GM21515 (cell line): ENCODE data around the gene RALGPS1.

Source experiments
- ATAC-seq: cut with Tn5 transposase; IDR thresholded peaks from one replicate; pipeline ENCODE4 v1.9.1; 2021; ENCODE audit not compliant: unreplicated experiment

Gene RALGPS1

DNA sequence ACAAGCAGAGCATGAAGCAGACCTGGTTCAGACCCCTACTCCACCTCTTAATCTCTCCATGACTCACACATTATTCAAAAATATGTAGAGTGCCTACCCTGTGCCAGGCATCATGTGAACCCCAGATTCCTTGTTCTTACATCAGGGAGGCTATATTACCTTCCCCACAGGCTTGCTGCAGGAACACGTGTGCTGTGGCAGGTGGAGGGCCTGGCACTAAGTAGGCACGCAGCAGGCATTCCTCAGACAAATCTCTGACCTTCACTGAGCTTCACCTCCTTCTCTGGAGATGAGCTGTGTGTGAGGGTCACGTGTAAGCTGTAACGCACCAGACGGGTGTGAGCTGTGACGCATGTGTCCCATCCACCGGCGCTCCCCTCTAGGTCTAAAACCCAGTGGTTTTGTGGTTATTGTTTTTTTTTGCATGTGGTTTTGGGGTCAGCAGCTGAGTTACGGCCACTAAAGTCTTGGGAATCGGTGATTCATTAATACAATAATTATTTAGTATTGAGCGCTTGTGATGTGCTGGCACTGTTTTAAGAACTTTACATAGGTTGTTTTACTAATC, 177.5 kb downstream of the RALGPS1 start:
- ATAC-seq = no peak

DNA sequence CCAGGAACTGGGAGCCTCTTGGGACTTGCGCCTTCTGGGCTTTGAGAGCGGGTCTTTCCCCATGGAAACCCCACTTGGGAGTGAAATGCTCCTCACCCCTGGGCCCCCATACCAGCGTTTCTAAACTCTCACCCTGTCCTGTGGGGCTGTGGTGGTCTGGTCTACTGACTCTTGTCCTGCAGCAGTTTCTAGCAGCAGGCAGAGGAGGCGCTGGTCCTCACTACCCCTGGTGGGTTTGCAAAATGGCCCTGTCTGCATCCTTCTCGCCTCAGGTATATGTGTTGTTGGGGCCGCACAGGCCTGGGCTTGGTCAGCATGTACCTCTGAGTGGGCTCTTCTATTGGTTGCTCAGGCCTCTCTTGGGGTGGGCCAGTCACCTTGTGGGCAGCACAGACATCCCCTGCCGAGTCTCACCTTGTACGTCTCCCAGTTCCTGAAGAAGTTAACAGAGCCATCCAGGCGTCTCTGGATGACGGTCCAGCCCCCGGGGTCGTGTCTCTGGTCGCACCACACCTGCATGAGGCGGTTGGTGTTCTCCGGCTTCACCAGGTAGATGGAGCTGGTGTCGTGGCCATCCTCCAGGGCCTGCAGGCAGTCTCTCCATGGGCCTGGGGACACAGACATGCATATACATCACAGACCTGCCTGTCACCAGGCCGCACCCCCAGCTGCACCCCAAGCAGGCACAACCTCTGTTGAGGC, 178.9 kb downstream of the RALGPS1 start:
- ATAC-seq = no peak

DNA sequence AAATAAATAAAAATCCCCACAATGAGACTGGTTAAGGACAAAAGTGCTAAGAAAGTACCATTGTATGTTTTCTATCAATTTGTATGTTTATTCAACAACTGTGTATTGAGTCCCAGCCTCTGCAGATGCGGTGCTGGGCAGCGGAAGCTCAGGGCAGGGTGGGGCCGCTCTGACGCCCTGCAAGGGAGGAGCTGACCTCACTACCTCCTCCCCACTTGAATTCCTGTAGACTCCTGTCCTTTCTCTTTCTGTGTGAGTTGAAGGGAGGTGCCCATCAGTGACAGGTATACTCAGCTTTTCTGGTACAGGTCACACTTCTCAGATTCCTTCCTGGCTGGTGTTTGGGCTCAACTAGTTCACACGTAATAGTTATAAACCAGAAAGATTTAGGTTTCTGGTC, 180.8 kb downstream of the RALGPS1 start:
- no peak for ATAC-seq

DNA sequence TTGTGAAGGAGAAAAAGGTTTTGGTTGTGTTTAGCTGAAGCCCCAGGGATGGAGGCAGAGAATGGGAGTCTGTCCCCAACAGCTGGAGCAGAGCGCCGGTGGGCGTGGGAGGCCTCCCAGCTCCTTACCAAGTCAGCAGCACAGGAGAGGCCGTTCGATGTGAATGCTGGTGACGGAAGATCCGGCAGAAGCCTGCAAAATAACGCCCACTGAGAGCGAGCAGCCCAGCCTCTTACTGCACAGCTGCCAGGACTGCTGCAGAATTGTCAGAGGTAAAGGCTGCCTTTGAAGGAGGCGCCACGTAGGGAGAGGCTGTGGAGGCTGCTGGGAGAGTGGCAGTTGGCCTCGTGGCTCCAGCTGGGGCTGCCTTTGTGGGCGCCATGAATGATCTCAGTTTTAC, 181.6 kb downstream of the RALGPS1 start:
- no peak for ATAC-seq

DNA sequence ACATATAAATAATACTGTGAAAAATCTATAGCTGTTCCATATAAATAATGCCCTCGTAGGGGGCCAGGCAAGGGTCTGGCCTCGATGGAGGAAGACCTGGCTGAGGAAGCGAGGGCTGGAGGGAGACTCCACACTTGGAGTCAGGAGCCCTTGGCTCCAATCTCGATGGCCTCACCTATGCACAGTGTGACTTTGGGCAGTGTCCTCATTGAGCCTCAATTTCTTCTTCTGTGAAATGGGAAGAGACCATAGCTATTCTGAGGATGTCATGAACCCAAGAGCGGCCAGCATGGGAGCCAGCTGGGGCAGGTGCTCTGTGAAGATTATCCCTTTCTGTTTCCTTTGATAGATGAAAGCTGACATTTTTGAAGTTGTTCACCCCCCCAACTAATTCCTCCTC, 183.1 kb downstream of the RALGPS1 start:
- ATAC-seq = no peak

DNA sequence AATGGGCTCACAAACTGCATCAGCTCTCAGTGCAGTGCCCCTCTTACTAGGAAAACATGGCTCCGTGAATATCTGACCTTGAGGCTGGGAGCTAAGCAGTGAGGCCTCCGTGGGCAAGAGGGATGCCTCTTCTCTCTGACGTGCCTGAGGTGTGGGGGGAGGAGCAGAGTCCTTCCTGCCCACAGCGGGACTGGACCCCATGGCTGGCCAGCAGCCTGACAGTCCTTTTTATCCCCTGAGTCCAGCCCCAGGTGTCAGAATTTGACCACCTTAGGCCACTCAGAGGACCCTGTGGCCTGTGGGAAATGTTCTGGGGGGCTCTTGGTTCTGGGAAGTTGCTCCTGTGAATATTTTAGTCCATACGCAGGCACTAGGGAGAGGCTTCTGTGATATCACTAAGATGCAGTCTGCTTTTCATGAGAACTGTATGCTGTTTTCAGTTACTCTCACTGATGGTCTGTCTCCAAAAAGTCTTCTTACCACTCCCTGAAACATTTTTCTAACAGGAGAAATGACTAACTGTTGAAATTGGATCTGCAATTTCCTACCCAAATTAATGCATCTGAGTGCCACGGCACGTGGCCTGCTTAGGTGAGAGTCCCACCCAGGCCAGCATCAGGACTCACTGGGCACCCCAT, 184.5 kb downstream of the RALGPS1 start:
- no peak for ATAC-seq

DNA sequence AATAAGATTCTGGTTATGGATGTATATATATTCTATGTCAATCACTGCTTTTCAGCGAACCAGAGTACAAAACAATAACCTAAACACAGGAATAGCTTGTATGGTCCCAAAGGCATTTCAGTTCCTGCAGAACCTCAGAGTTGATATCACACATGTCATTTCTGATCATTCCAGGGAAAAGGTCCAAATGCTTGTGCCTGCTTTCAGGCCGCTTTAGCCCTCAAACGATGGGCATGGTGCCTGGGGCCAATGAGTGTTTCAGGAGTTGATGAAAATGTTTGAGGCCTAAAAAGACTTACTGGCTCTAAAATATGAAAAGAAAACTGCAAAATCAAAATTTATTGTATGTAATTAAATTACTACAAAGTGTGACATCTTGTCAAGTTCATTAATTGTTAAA, 185.1 kb downstream of the RALGPS1 start:
- no peak for ATAC-seq

DNA sequence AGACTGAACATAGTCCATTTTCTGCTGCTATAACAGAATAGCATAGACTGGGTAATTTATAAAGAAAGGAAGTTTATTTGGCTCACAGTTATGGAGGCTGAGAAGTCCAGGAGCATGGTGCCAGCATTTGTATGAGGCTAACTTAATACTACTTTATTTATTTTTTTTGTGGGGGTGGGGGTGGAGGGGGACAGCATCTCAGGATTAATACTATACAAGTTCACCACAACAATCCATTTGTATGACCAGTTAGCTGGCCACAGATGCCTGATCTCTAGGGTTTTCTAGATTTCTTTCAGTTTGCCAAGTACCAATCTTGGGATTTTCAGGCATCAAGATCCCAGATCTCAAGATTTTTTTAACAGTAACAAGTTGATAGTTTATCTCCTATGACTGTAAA, 187.6 kb downstream of the RALGPS1 start:
- no peak for ATAC-seq

DNA sequence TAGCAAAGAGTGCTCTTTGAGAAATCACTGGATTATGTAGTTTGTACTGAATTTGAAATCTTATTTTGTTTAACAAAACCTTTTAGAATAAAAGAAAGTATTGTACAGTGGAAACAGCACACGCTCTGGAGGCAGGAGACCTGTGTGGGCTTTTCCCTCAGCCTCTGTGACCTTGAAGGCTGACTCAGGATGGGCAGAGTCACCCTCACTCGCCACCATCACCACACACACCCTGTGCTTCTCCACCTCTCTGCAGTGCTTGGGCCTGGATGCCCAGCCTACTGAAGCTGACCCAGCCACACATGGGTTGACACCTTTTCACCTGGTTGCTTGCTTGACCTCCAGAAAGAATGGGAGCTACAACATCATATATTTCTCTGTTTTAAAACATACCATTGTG, 188.2 kb downstream of the RALGPS1 start:
- ATAC-seq = no peak

DNA sequence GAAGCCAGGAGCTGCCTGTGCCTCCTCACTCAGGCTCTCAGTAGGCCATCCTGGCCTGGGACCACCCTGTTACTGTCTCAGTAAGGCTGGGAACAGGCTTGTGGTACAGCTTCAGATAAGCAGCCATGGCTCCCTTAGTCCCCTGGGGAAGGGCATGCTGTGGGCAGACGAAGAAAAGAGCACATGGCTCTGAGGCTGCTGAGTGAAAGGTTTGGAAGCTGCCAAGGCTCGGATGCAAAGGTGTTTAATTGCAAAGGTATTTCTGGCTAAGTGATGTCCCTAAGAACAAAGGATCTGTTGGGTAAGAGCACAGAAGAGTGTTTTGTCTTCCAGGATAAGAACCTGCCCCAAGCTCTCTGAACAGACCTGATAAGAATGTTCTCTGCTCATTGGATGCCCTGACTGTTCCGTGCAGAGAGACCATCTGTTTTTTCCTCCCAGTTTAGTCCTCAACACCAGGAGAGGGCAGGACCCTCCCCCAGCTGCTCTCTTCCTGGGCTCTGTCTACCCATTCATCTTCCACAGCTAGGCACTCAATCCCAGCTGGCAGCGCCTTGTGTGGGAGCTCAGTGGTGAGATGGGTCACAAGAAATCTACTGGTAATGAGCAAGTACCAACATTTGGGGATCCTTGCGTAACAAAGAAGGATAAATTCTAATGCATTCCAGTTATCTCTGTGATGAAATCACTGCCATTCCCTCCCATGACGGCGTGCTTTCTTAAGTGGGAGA, 190.2 kb downstream of the RALGPS1 start:
- ATAC-seq = no peak

DNA sequence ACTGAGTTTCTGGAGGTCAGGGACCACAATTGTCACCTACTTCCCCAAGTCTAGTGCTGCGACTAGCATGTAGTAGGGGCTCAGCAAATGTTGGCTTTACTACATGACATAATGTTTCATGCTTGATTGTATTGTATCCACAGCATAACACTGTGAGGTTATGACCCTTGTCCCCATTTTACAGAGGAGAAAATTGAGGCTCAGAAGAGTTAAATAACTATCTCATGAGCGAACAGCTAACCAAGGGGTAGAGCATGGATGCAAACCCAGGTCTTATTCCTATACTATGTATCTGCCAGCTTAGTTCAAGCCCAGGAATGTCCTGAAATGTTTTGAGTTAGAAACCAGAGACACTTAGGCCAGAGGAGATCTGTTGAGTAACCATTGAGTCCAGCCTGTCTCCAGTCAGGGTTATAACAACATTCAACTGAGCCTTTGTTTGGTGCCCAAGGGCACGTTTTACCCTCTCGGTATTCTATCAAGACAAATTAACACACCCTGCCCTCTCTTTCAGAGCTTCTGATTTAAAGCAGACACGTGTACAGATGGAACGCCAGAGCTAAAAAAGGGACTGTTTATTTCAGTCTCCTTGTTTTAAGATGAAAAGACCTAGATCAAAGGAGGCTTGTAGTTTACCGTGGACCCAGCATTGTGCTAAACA, 191.4 kb downstream of the RALGPS1 start:
- ATAC-seq = no peak

DNA sequence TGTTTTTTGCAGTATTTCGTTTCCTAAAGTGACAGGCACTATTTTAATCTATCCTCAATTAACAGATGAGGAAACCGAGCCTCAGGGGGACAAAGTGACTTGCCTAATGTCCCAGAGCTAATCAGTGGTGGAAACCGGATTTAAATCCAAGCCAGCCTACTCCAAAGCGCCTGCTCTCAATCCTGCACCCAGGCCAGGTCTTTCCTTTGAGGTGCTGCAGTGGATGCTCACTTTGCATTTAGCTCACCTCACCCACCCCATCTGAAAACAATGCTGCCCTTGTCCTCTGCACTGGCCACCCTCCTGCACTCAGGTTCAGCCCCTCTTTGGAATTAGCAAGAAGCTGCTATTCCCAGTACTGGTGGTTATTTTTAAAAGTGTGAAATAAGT, 191.9 kb downstream of the RALGPS1 start:
- no peak for ATAC-seq

DNA sequence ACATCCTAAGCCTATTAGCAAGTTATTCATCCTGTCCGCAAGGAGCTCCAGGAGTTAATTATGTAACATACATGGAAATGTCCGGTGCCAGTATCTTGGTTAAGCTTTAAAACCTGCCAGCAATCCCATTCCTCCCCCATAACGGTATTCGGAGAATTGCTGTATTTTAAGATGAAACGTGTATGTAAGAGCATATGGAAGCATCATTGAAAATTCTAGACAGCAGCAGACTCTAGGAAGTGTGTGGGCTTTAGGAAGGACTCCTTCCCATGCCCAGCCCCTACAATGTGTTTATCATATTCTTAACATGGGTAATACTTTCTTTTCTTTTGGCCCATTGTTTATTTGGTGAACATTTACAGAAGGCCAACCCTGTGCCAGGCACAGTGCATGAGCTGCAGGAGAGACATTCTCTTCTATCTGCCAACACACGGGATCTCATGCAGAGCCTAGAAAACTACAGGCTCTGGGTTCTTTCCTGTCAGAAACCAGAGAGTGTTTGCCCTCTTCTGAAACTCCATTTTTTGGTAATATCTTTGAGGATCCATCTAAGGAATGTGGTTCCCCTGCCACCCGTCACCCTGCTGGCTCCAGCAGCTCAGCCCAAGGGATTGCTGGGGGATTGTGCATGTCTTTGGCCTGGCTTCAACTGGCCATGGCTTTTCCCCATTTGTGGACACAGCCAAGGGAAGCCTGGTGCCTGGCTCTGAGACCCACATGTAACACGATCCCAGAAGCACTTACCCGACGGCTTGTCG, 192.8 kb downstream of the RALGPS1 start:
- ATAC-seq = no peak

DNA sequence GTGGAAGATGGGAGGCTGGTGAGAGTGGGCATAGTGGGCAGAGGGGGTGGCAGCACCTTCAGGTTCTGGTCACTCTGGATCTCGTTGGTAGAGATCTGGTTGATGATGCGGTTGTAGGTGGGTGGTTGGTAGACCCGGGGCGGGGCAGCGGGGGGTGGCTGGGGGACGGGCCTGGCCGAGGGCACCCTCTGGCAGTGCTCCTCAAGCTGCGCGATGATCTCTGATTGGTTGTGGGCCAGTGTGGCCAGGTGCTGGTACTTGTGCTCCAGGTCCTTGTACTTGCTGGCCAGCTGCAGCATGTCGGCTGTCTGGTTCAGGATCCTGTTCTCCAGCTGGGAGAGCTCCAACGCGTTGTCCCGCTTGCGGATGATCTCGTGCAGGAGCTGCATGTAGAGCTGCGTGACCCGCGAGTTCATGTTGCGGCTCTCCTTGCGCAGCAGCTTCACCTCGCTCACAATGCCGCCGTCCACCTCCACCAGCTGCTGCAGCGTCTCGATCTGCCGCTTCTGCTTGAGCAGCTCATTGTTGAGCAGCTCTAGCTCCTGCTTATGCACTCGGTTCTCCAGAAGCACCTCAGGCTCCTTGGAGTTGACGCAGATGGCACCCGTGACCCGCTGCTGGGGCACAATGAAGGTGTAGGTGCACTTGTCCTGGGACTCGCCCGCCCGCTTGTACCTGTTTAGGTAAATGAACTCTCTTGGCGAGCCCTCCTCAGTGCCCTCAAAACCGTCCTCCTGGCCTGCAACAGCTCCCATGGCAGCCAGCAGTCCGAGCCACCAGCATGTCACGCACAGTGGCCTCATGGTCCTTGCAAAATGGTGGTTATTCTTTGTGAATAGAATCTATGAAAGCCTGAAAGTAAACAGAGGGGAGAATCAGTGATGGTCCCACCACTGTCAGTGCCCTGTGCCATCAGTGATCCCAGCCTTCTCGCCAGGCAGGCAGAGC, 193.6 kb downstream of the RALGPS1 start:
- ATAC-seq = no peak

DNA sequence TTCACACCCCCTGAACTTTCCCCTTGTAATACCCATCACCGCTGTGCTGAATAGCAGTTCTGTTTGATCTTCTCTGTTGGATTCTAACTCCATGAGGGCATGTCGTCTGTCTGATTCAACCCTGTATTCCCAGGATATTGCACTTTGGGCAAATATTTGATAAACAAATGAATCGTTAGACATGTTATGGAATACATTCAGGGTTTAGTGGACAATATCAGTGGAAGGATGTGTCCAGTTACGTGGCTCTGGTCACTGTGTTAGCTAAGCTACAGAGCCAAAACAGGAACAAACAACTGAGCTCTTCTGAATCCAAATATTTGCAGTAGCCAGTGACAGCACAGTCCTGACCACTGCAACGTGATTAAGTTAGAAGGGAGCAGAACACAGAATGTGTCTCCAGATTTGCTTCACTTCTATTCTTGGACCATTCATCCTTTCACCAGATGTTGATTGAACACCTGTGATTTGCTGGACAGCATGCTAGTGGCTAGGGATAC, 194.7 kb downstream of the RALGPS1 start:
- ATAC-seq = no peak

DNA sequence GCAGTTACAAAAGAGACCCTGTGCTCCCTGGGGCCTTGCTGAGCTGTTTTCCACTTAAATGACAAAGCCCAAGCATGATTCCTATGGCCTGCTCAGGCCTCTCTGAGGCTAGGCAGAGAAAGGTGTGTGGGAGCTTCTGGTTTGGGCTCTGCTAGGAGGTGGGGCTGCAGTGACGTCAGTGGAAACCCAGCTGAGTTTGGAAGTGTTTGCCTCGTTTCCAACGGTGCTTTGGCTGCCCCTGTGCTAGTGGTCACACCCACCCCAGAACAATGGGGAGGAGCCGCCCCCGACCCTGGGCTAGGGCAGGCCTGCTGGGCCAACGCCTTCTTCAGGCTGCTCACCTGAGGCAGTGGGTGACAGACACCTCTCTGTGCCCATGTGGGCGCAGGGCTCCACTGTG, 197.5 kb downstream of the RALGPS1 start:
- ATAC-seq = no peak

DNA sequence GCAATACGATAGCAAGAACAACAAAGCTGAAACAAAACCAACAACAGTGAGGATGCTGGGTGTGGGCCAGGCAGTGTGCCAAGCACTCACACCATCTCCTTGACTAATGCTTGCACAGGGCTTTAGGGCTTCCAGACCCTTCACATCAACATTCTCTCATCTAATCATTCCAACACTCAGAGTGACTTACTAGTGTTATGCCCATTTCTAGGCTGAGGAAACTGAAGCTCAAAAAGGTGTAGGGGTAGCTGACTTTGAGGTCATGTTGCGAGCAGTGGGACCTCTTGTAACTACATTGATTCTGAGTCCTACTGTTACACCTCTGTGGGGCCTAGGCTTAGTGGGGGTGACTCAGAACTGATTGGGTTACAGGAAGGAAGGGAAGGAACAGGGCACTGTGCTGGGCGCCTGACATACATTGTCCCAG, 198.2 kb downstream of the RALGPS1 start:
- no peak for ATAC-seq

DNA sequence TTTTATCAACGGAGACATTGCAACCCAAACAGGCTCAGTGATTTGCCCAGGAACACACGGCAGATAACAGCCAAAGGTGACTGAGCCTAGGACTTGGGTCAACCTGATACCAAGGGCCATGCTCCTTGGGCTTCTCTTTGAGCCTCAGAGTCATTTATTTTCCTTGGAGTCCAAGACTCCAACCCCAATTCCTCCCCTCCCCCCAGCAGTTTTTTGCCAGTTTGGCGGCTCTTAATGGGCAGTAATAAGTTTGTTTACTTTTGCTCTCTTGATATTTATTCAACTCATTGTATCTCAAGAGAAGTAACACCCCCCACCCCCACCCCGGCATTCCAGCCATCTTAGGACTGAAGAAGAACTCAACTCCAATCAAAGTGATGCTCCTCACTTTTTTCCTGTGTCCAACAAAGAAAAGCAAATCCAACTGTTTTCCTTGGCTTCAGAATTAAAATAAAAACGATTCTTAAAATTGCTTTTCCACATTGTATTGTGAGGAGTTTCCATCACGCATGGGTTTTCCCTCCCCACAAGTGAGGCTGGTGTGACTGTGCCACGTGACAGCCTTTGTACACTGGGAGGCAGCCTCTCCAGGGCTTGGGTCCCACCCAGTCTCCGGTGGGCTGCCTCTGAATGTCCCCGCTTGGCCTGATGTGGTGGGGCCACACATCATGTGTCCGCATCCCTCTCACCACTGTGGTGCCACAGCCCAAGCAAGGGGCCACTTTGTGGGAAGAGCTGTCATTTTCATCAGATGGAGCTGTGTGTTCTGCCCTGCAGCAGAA, 198.8 kb downstream of the RALGPS1 start:
- ATAC-seq = no peak

DNA sequence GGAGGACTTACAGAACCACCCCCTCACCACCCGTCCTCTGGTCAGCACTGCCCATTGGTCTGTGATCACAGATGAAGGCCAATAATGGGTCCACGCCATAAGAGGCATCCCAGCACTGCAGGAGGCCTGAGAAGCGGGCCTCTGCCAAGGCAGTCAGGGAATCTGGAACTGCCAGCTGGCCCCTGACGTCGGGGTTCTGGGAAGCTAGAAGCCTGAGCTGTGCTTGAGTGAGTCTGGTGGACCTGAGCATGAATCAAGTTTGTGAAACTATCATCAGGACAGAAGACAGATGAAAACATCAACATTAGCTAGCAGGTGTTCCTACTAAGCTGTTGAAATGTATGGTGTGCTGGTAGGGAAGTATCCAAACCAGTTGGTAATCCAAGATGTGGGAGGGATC, 200.0 kb downstream of the RALGPS1 start:
- ATAC-seq = no peak
